Muscle layer of colon (tissue), 2 donors: ENCODE data around the gene CKAP5.

ENCODE experiments used
- H3K27ac ChIP-seq: one replicate; pipeline ENCODE4 v1.7.0; 2013; ENCODE audit warnings: low read depth, mild to moderate bottlenecking, low read length, moderate library complexity
- H3K27me3 ChIP-seq, 2 donors: one replicate each; pipeline ENCODE4 v1.7.0; 2013; ENCODE audit warnings: low read length in 2 of 2, mild to moderate bottlenecking in 2 of 2; ENCODE audit not compliant: insufficient read depth in 2 of 2, control insufficient read depth in 1 of 2
- H3K36me3 ChIP-seq: one replicate; pipeline ENCODE4 v1.7.0; 2013; ENCODE audit warnings: mild to moderate bottlenecking, low read length; ENCODE audit not compliant: insufficient read depth
- H3K4me1 ChIP-seq: one replicate; pipeline ENCODE4 v1.7.0; 2013; ENCODE audit warnings: mild to moderate bottlenecking, low read length; ENCODE audit not compliant: insufficient read depth
- H3K4me3 ChIP-seq, 2 donors: one replicate each; pipeline ENCODE4 v1.7.0; 2013; ENCODE audit warnings: low read length in 2 of 2, low read depth in 1 of 2, mild to moderate bottlenecking in 1 of 2, moderate library complexity in 1 of 2
- H3K9ac ChIP-seq: one replicate; pipeline ENCODE4 v1.7.0; 2013; ENCODE audit warnings: low read length
- H3K9me3 ChIP-seq: one replicate; pipeline ENCODE4 v1.7.0; 2013; ENCODE audit warnings: mild to moderate bottlenecking, low read length
- donor health status: abdominal sarcoma.
- donor health status: Adenocarcinoma of cecum.

The CKAP5 gene

DNA sequence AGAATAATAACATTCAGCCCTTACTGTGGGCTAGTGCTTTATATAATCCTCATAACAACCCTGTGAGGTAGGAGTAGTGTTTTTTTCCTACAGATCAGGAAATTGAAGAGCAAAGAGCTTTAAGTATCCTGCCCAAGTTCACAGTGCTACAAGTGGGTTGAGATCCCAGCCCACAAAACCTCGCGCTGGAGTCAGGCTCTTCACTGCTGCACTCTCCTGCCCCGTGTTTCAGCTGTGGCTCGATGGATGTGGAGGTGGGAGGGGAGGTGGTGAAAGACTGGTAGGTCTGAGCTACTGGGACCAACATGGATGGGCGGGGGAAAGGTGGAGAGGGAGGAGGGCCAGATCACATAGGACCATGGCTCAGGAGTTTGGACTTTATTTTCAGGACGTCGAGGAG is 139.2 kb downstream of the CKAP5 start:
- Histone ChIP-seq H3K4me1 (peaks cover 13% of the 10 kb centered on the region), H3K27ac (no peak overlapping the region), H3K27me3 (no peaks in the 10 kb centered on the region), H3K9me3 (no peaks in the 10 kb centered on the region), H3K36me3 (peaks cover 45% of the 10 kb centered on the region), H3K9ac (no peak overlapping the region), H3K4me3 (no peak overlapping the region)

DNA sequence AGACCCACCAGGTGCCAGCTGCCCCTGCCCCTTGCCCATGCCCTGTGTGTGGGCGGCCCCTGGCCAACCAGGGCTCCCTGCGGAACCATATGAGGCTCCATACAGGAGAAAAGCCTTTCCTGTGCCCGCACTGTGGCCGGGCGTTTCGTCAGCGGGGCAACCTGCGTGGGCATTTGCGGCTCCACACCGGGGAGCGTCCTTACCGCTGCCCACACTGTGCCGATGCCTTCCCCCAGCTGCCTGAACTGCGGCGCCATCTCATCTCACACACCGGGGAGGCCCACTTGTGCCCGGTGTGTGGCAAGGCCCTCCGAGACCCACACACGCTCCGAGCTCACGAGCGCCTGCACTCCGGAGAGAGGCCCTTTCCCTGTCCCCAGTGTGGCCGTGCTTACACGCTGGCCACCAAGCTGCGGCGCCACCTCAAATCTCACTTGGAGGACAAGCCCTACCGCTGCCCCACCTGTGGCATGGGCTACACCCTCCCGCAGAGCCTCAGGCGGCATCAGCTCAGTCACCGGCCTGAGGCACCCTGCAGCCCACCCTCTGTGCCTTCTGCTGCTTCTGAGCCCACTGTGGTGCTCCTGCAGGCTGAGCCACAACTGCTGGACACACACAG is 140.9 kb downstream of the CKAP5 start:
- no peaks in the 10 kb centered on the region for H3K9me3 ChIP-seq
- no peak overlapping the region for H3K4me3 ChIP-seq
- no peak overlapping the region for H3K9ac ChIP-seq
- H3K27me3 ChIP-seq = no peaks in the 10 kb centered on the region
- H3K4me1 ChIP-seq = peaks cover 15% of the 10 kb centered on the region
- peaks cover 48% of the 10 kb centered on the region for H3K36me3 ChIP-seq
- H3K27ac ChIP-seq = no peak overlapping the region

DNA sequence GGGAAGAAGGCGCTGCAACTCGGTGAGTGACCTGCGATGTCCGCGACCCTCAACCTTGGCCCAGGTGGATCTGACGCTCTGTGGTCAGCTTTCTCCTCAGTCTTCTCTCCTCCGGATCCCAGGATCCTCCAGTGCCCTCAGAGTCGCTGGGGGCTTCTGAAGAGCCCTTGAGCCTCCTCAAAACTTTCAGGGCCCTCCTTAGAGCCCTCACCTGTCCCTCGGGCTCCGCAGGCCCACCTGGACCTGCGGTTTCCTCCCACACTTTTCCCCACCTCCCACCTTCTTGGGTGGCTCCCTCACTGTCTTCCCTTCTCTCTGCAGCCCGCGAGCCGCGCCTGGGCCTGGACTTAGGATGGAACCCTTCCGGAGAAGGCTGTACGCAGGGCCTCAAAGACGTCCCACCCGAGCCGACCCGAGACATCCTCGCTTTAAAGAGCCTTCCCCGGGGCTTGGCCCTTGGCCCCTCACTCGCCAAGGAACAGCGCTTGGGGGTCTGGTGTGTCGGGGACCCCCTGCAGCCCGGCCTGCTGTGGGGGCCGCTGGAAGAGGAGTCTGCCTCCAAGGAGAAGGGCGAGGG is 144.9 kb downstream of the CKAP5 start:
- Histone ChIP-seq H3K36me3 (peaks cover 39% of the 10 kb centered on the region), H3K27ac (peak overlapping the region; percentile 85)

DNA sequence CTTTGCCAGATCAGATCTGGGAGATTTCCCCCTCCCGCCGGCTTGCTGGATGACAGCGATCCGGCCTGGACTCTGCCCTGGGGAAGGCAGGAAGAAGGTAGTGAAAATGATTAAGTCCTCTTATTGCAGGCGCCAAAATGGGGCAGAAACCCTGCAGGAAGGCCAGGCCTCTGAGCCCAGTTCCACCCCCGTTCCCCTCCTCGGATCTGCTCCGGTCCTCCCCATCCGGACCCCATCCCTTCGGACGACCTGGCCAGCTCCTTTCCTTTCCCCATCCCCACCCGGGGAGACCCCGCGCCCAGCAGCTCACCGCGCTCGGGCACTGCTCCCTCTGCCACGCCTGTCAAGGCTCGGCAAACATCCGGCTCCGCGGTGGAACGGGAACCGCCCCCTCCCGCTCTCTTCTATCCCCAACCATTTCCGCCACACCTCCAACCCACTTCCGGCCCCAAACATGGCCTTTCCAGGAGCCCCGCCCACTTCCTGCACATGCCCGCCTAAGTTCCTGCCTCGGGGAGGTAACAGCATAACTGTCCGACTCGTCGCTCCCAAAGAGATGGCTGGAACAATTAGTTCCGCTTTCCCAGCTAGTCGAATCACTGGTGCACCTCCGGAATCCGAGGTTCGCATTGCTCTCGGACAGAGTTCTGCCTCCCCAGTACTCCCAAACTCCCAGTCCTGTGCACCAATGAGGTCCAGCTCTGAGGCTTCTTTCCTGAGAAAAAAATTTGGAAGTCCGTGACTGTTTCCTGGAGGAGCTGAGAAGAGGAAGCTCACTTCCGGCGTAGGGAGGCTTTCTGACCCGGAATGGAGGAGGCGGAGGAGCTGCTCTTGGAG is 145.6 kb downstream of the CKAP5 start, which contains the start of the genes ARHGAP1 and ZNF408:
TSS of gene ARHGAP1 (minus strand) at position 379 of the 837 bp plus-strand sequence. CDS start 4,512 bp downstream, outside the sequence.
TSS of gene ZNF408 (plus strand) at position 791 of the 837 bp plus-strand sequence. CDS start at position 808, 17 bp downstream.
- peak within 1 kb of the TSS; percentile 98 to 99 for H3K4me3 ChIP-seq
- peaks cover 53% of the 10 kb centered on the region for H3K4me1 ChIP-seq
- H3K36me3 ChIP-seq = peaks cover 38% of the 10 kb centered on the region
- peak within 1 kb of the TSS; percentile 85 for H3K27ac ChIP-seq
- no peaks in the 10 kb centered on the region for H3K9me3 ChIP-seq
- peak within 1 kb of the TSS; percentile 57 for H3K9ac ChIP-seq
- H3K27me3 ChIP-seq = no peaks in the 10 kb centered on the region

More for the DNA sequence above, 144.9 kb downstream of the CKAP5 start:
- Histone ChIP-seq H3K9ac (peak overlapping the region; percentile 57), H3K4me3 (peak overlapping the region; percentile 98 to 99), H3K27me3 (no peaks in the 10 kb centered on the region), H3K9me3 (no peaks in the 10 kb centered on the region), H3K4me1 (peaks cover 46% of the 10 kb centered on the region)

DNA sequence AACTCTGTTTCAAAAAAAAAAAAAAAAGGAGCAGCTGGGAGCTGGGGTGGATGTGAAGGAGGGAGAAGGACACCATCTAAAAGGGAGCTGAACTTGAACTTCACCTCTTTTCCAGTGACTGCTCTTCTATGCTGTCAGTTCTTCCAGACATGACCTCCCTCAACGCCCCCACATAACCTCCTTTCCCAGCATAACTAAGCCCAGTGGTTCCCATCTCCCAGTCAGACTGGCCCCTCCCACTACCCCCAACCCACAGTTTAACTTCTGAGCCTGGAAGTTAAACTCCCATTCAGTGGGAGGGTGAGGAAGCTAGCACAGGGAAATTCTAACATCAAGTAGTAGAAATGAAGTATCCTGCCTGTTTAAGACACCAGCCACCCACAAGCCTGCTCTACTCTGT is 147.5 kb downstream of the CKAP5 start:
- Histone ChIP-seq H3K36me3 (peaks cover 42% of the 10 kb centered on the region), H3K4me1 (peaks cover 61% of the 10 kb centered on the region), H3K27ac (no peak overlapping the region), H3K9me3 (no peaks in the 10 kb centered on the region), H3K4me3 (no peak overlapping the region), H3K9ac (no peak overlapping the region), H3K27me3 (no peaks in the 10 kb centered on the region)

DNA sequence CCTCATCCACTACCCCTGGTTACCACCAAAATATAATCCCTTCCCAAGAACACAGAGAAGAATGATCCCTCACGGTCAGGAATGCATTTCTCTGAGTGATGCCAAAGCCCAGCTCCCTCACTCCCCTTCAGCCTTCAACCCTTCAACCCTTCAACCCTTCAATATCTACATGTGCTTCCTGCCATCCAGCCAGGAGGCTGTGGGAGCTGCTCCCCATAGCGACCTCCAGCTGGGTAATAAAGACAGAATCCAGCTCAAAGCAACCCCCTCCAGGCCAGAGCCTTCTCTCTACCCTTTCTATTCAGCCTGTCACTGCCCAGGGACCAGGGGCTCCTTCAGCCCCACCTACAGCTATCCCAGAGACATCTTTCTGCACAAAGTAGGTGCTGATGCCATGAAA is 148.4 kb downstream of the CKAP5 start:
- peak overlapping the region; percentile 15 for H3K9ac ChIP-seq
- H3K27ac ChIP-seq = no peak overlapping the region
- H3K4me3 ChIP-seq = no peak overlapping the region
- H3K9me3 ChIP-seq = no peaks in the 10 kb centered on the region
- H3K36me3 ChIP-seq = peaks cover 42% of the 10 kb centered on the region
- no peaks in the 10 kb centered on the region for H3K27me3 ChIP-seq
- H3K4me1 ChIP-seq = peaks cover 59% of the 10 kb centered on the region

DNA sequence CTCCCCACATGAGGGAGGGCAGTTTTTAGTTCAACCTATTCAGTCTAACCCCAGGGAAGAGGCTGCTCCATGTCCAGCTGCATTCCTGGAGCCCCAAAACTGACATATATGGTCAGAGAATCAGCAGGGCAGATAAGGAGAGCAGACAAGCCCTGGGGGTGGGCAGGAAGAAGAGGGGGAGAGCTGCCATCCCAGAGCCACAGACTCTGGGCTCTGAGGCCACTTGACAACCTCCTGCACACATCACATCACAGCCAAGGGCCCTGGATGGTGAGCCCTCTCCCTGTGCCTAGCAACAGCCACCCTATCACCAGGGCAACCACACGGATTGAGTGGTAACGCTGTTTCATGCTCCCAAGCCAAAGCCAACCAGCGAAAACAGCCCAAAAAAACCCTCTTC is 148.8 kb downstream of the CKAP5 start:
- peaks cover 38% of the 10 kb centered on the region for H3K36me3 ChIP-seq
- no peak overlapping the region for H3K4me3 ChIP-seq
- peak overlapping the region; percentile 15 for H3K9ac ChIP-seq
- H3K9me3 ChIP-seq = no peaks in the 10 kb centered on the region
- no peaks in the 10 kb centered on the region for H3K27me3 ChIP-seq
- peaks cover 55% of the 10 kb centered on the region for H3K4me1 ChIP-seq
- no peak overlapping the region for H3K27ac ChIP-seq

DNA sequence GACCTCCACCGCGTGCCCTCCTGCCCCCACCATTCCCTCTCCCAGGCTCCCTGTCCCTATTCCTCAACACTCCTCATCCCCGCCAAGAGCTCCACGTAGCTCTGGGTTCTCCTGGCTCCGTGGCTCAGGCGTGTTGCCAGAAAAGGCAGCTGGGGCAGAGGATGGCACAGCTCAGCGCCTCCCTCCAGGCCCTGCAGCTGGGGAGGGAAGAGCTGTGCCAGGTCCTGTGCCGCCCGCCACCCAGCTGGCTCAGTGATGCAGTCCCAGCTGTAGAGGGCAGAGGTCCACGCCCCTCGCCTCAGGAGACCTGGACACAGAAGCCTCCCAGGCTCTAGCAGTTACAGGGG is 149.9 kb downstream of the CKAP5 start:
- no peaks in the 10 kb centered on the region for H3K27me3 ChIP-seq
- H3K36me3 ChIP-seq = peaks cover 31% of the 10 kb centered on the region
- no peak overlapping the region for H3K9ac ChIP-seq
- H3K4me1 ChIP-seq = peaks cover 46% of the 10 kb centered on the region
- H3K9me3 ChIP-seq = no peaks in the 10 kb centered on the region
- no peak overlapping the region for H3K27ac ChIP-seq
- H3K4me3 ChIP-seq = no peak overlapping the region

DNA sequence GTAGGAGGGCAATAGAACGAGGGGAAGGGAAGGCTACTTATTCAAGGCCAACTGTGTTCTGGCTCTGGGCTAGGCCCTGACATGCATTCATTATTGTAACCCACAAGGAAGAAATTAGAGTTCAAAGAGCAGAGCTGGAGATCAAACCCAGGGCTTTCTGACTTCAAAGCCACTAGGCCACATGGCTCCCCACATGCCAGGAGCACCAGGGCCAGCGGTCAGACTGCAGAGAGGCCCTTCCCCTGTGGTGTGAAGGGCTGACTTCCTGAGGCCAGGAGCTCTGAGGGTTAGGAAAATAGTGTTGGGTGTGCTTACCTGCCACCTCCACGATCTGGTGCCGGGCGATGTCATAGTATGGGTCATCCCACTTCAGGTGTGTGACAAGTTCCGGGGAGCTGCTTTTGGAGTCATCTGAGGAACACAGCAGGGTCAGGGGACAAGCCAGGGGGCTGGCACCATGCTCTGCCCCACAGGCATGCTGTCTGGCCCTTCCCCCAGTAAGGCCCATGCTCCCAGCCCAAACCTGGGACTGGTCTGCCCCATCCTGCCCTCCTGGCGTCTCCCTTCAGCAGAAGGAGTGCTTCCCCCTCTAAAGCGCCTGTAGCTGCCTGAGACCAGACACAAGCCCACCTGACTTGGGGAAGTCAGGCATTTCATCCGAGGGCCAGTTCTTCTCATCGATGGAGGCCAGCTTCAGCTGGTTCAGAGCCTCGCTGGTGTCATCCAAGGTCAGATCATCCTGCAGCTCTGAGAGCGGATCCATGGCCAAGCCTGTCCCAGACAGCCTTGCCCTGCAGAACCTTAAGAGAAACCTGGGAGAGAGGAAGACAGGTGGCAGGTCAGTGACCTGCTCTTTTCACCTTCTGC is 150.5 kb downstream of the CKAP5 start:
- Histone ChIP-seq H3K4me1 (peaks cover 46% of the 10 kb centered on the region), H3K27me3 (no peaks in the 10 kb centered on the region), H3K27ac (no peak overlapping the region), H3K9me3 (no peaks in the 10 kb centered on the region), H3K4me3 (no peak overlapping the region), H3K36me3 (peaks cover 37% of the 10 kb centered on the region), H3K9ac (no peak overlapping the region)

DNA sequence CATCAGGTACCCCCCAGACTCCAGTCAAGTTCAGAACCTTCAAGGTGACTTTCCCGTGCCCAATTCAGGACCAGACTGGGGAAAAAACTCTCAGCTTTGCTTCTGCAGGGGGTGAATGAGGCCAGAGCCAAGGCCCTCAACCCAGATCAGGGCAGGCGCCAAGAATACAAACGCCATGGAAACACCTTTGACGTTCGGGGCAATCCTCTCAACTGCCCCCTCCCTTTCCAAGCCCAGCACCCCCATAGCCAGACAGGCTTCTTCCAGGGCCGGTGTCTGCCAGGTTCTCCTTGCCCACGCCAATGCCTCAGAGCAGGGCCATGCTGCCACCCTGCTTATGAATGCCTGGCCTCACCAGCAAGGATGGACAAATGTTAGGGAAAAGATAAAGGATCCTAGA is 151.5 kb downstream of the CKAP5 start:
- peaks cover 46% of the 10 kb centered on the region for H3K4me1 ChIP-seq
- H3K27ac ChIP-seq = no peak overlapping the region
- H3K27me3 ChIP-seq = no peaks in the 10 kb centered on the region
- H3K36me3 ChIP-seq = peaks cover 39% of the 10 kb centered on the region
- H3K9me3 ChIP-seq = no peaks in the 10 kb centered on the region
- no peak overlapping the region for H3K4me3 ChIP-seq
- no peak overlapping the region for H3K9ac ChIP-seq

DNA sequence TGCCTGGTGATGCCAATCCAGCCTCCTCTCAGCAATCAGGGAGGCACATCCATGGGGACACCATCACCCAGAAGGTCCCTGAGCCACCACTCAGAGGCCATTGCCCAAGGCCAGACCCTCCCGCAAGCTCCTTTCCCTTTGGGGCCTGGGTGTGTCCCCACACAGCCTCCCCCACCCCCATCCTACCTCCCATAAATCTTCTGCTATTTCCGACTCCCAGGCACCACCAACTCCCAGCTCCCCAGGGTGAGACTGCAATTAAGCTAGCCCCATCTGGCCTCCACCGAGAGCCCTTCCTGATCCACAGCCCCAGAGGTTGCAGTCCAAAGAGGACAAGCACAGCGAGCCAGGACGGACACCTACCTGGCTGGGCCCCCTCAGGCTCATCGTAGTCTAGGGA is 152.0 kb downstream of the CKAP5 start:
- Histone ChIP-seq H3K4me1 (peaks cover 44% of the 10 kb centered on the region), H3K4me3 (no peak overlapping the region), H3K27me3 (no peaks in the 10 kb centered on the region), H3K36me3 (peaks cover 39% of the 10 kb centered on the region), H3K27ac (no peak overlapping the region), H3K9me3 (no peaks in the 10 kb centered on the region), H3K9ac (no peak overlapping the region)
